ENCODE results near the gene GINS2.

- TF ChIP-seq POLR2A (IDR thresholded peaks at IDR 0.05), result no peak
- TF ChIP-seq CTCF (IDR thresholded peaks at IDR 0.05), result no peak
These were observed 41.4 kb upstream of the GINS2 start for GRCh38 chr16:85730186-85730465.
